GM13977 (cell line): ENCODE measurements around the gene NPTX1.

Experiments
- DNase-seq: peaks from one replicate; pipeline ENCODE4 v3.0.0; 2012; ENCODE audit warnings: low spot score
- in situ Hi-C: fragments of 300-500 bp; cut with MboI; formaldehyde crosslinking; loops from one replicate; pipeline ENCODE4 v1.12.0; 2022; ENCODE audit warnings: low sequenced_read_pairs, low pct_unique_long_range_greater_than_20kb, mixed read lengths, inconsistent platforms; ENCODE audit not compliant: unreplicated experiment
- TF ChIP-seq, protein P1 (sequence below): IDR thresholded peaks from 2 replicates; pipeline ENCODE4 v1.5.1; 2012; ENCODE audit warnings: mild to moderate bottlenecking, control low read depth; ENCODE audit not compliant: insufficient read depth; ENCODE audit errors: extremely low read depth, missing control alignments

The NPTX1 gene

GRCh38 chr17:80428796-80429195 lies 47.6 kb downstream of the NPTX1 start:
- TF ChIP-seq, protein P1, sequence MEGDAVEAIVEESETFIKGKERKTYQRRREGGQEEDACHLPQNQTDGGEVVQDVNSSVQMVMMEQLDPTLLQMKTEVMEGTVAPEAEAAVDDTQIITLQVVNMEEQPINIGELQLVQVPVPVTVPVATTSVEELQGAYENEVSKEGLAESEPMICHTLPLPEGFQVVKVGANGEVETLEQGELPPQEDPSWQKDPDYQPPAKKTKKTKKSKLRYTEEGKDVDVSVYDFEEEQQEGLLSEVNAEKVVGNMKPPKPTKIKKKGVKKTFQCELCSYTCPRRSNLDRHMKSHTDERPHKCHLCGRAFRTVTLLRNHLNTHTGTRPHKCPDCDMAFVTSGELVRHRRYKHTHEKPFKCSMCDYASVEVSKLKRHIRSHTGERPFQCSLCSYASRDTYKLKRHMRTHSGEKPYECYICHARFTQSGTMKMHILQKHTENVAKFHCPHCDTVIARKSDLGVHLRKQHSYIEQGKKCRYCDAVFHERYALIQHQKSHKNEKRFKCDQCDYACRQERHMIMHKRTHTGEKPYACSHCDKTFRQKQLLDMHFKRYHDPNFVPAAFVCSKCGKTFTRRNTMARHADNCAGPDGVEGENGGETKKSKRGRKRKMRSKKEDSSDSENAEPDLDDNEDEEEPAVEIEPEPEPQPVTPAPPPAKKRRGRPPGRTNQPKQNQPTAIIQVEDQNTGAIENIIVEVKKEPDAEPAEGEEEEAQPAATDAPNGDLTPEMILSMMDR = no peak
- in situ Hi-C loops = loop anchor here (5.0 kb wide), 1 partner anchor 544 kb away; no protein-coding TSS in a partner anchor
- DNase-seq = no peak

- TF ChIP-seq, protein P1 = no peak
- no peak for DNase-seq
- in situ Hi-C loops = loop anchor here (5.0 kb wide), 1 partner anchor 544 kb away; no protein-coding TSS in a partner anchor
Observed at GRCh38 chr17:80428363-80428762, 48.0 kb downstream of the NPTX1 start.

DNA sequence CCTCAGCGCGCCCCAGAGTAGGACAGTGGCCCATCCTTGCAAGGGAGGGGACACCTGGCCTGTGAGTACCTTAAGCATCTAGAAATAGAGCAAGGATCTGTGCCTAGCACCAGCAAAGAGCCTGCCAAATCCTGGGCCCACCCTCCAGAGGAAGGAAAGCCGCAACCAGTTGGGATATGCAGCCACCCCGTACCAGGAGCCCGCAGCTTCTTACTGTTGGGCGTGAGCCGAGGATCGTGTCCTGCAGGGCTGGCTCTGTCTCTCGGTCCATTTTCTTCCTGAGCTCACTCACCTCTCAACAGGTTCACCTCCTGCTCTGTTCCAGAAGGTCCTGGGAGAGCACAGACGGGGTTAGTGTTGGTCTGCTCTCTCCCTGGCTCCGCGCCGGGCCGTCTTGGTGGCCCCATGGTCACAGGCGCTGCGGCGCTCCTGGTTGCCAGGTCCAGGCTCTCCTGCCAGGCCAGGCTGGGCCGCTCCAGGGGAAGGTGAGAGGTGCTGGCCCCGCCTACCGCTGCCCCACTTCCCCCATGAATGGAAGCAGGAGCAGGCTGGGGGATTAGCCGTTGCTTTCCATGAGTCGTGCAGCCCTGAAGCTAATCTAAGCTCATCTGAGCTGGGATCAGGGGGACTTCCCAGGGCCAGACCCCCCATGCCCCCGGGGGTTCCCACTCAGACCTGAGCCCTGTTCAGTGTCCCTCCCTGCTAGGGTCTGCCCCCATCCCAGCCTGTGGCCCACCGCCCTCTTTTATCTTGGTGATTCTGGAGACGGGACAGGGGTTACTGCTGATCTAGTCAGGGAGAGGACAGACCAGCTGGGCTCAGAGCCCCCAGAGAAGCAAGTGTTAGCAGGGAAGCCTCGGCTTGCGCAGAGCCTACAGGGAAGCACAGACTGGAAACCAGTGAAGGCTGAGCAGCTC lies 48.8 kb downstream of the NPTX1 start:
- TF ChIP-seq, protein P1 = no peak
- no peak for DNase-seq
- in situ Hi-C loops = loop anchor here (5.0 kb wide), 1 partner anchor 545 kb away; no protein-coding TSS in a partner anchor

- DNase-seq = peak; percentile 97
- in situ Hi-C loops = loop anchor here (5.0 kb wide), 1 partner anchor 546 kb away; no protein-coding TSS in a partner anchor
- TF ChIP-seq, protein P1 = peak; percentile 99
Observed at GRCh38 chr17:80426671-80427326, 49.6 kb downstream of the NPTX1 start.

- in situ Hi-C loops = loop anchor here (5.0 kb wide), 1 partner anchor 546 kb away; no protein-coding TSS in a partner anchor
- TF ChIP-seq, protein P1 = no peak
Observed at GRCh38 chr17:80425835-80426426, 50.5 kb downstream of the NPTX1 start.

DNA sequence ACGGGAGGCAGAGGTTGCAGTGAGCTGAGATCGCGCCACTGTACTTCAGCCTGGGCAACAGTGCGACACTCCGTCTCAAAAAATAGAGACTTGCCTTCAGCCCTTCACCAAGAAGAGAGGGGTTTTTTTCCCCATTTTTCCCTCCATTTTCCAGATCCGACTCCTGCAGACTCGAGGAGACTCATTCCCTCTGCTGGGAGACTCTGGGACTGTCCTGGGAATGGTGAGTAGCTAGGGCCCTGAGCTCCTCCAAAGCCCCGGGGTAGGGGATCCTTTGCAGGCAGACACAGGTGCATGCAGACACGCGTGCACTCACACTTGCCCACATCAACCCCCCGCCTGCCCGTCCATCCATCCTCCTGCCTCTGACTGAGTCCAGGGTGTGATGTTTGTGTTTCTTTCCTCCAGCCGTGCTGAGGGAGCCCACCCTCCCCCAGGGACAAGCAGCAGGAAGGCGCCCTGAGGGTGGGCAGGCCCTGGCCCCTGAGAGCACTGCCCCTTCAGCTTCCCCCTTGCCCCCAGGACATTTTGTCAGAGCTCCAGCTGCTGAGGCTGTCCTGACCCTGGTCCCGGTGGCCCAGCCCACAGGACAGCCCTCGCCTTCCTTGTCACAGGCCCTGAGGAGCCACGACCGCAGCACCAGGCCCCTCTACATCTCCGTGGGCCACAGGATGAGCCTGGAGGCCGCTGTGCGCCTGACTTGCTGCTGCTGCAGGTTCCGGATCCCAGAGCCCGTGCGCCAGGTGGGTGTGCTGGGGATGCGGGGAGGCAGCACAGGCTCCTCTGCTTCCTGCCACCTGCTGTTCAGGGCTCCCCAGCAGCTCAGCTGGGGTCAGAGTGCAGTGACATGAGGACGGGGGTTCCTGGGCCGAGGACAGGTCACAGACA lies 51.3 kb downstream of the NPTX1 start:
- in situ Hi-C loops = loop anchor here (5.0 kb wide), 1 partner anchor 547 kb away; no protein-coding TSS in a partner anchor
- TF ChIP-seq, protein P1 = no peak
- DNase-seq = no peak

More at GRCh38 chr17:80425835-80426426, 50.5 kb downstream of the NPTX1 start:
- no peak for DNase-seq
